Sciatic nerve (tissue), 2 donors: ENCODE measurements around the gene GLUL. TPM values are rescaled to one million over a fixed set of nuclear protein-coding genes. Genes with fewer than 3 reads are reported as not detected.

Source experiments
- ATAC-seq: fragments of 200-7000 bp; cut with Tn5 transposase; one replicate; pipeline ENCODE4 v1.9.1; 2020; ENCODE audit warnings: mild to moderate bottlenecking, moderate library complexity
- DNase-seq: peaks from one replicate; pipeline ENCODE4 v3.0.0-alpha.2; 2020; ENCODE audit warnings: low spot score
- intact Hi-C: fragments of 100-400 bp; cut with DNase I; formaldehyde crosslinking; loops from one replicate; pipeline ENCODE4 v1.14.2; 2022
- total RNA-seq: library from RNA; stranded (reverse); fragmentation: NEBNext Ultra II Directional; extraction: Animal tissue kit (Norgen Biotek cat#: 25700); gene quantifications from one replicate; pipeline ENCODE4 v1.2.1, GENCODE V29; 2021
- donor health status: DM: no; HTN: no; CAD: no.
- donor health status: DM: no; HTN: no; CAD: no.

The GLUL gene
- total RNA-seq, 1 donor from 2014 or later = 1,285 TPM

GRCh38 chr1:182376936-182377574, 14.5 kb downstream of the GLUL start:
- DNase-seq = no peak
- no peak for ATAC-seq

GRCh38 chr1:182374101-182374834, 17.3 kb downstream of the GLUL start:
- ATAC-seq (peak; percentile 8), DNase-seq (no peak)
- intact Hi-C loops = no loop called here

More at GRCh38 chr1:182376936-182377574, 14.5 kb downstream of the GLUL start:
- intact Hi-C loops = no loop called here

- intact Hi-C loops = no loop called here
- no peak for DNase-seq
- ATAC-seq = no peak
Observed at GRCh38 chr1:182370532-182370931, 21.1 kb downstream of the GLUL start.

- peak; percentile 39 for ATAC-seq
- no peak for DNase-seq
- intact Hi-C loops = no loop called here
Observed at GRCh38 chr1:182368903-182369302, 22.7 kb downstream of the GLUL start.

GRCh38 chr1:182368358-182368757, 23.2 kb downstream of the GLUL start:
- intact Hi-C loops = no loop called here
- peak; percentile 30 for ATAC-seq

GRCh38 chr1:182367926-182368325, 23.7 kb downstream of the GLUL start:
- ATAC-seq = peak; percentile 62
- no peak for DNase-seq
- intact Hi-C loops = no loop called here

More at GRCh38 chr1:182368358-182368757, 23.2 kb downstream of the GLUL start:
- DNase-seq = no peak

- intact Hi-C loops = no loop called here
- DNase-seq = no peak
- no peak for ATAC-seq
Observed at GRCh38 chr1:182366596-182366995, 25.0 kb downstream of the GLUL start.

- intact Hi-C loops = no loop called here
- ATAC-seq = no peak
- DNase-seq = no peak
Observed at GRCh38 chr1:182359645-182360044, 31.9 kb downstream of the GLUL start.

GRCh38 chr1:182357913-182358312, 33.7 kb downstream of the GLUL start:
- intact Hi-C loops = no loop called here
- DNase-seq (no peak), ATAC-seq (no peak)

GRCh38 chr1:182357171-182357570, 34.4 kb downstream of the GLUL start:
- DNase-seq = no peak
- ATAC-seq = no peak
- intact Hi-C loops = no loop called here

- ATAC-seq (no peak), DNase-seq (no peak)
- intact Hi-C loops = no loop called here
Observed at GRCh38 chr1:182355723-182356098, 35.9 kb downstream of the GLUL start.

- ATAC-seq (peak; percentile 38), DNase-seq (no peak)
- intact Hi-C loops = no loop called here
Observed at GRCh38 chr1:182351790-182352364, 39.7 kb downstream of the GLUL start.

- intact Hi-C loops = no loop called here
- DNase-seq = no peak
Observed at GRCh38 chr1:182350839-182351238, 40.8 kb downstream of the GLUL start.

GRCh38 chr1:182348961-182349747, 42.4 kb downstream of the GLUL start:
- intact Hi-C loops = no loop called here
- ATAC-seq (peak; percentile 49), DNase-seq (no peak)

More at GRCh38 chr1:182350839-182351238, 40.8 kb downstream of the GLUL start:
- ATAC-seq = peak; percentile 79

- intact Hi-C loops = no loop called here
- no peak for DNase-seq
- no peak for ATAC-seq
Observed at GRCh38 chr1:182347019-182347418, 44.6 kb downstream of the GLUL start.

GRCh38 chr1:182340233-182341058, 51.1 kb downstream of the GLUL start:
- ATAC-seq (peak; percentile 19), DNase-seq (no peak)
- intact Hi-C loops = no loop called here

- DNase-seq (no peak), ATAC-seq (no peak)
- intact Hi-C loops = no loop called here
Observed at GRCh38 chr1:182339684-182340083, 51.9 kb downstream of the GLUL start.

GRCh38 chr1:182338806-182339370, 52.7 kb downstream of the GLUL start:
- ATAC-seq (no peak), DNase-seq (no peak)
- intact Hi-C loops = no loop called here
